Endothelial cell of umbilical vein (primary cell): ENCODE data around the gene CCSAP. TPM values are rescaled to one million over a fixed set of nuclear protein-coding genes. Genes with fewer than 3 reads are reported as not detected.

Experiments used
- BruUV-seq: library from RNA; stranded (reverse); fragments of 400-500 nt; replicated peaks from 2 replicates; lab custom pipeline; 2021; lab: Mats Ljungman, UMichigan
- CTCF ChIA-PET: fragments of 300-600, 350-600 bp; sonication (Branson Sonifier 250); formaldehyde crosslinking; loops from one replicate; lab custom pipeline; 2021; ENCODE audit warnings: antibody characterized with exemption, inconsistent platforms; lab: Charles Lee
- POLR2A ChIA-PET: fragments of 300-600, 350-600 bp; sonication (Branson Sonifier 250); formaldehyde crosslinking; loops from one replicate; lab custom pipeline; 2021; ENCODE audit warnings: antibody characterized with exemption, inconsistent platforms; lab: Charles Lee
- DNase-seq: peaks from one replicate; pipeline ENCODE4 v3.0.0-alpha.2; 2011; ENCODE audit warnings: low read depth, low spot score
- FAIRE-seq: peaks from 2 replicates; lab custom pipeline; 2011; peaks lifted over from hg19 to GRCh38; lab: Jason Lieb, UNC
- H2AFZ ChIP-seq: 2 replicates; pipeline ENCODE4 v1.6.0; 2012; ENCODE audit warnings: low read depth, low read length, control low read depth, inconsistent platforms
- H3K27ac ChIP-seq: 2 replicates; pipeline ENCODE4 v1.5.1; 2011; ENCODE audit warnings: low read depth, mild to moderate bottlenecking, control low read depth, low read length, moderate library complexity; ENCODE audit not compliant: insufficient read depth
- H3K27me3 ChIP-seq, 2 experiments: 2 replicates each; pipeline versions ENCODE4 v1.6.0 to v1.6.1; 2011; ENCODE audit warnings: low read length in 2 of 2, mixed read lengths in 1 of 2; ENCODE audit not compliant: control insufficient read depth in 2 of 2, insufficient read depth in 2 of 2
- H3K36me3 ChIP-seq, 2 experiments: 2 replicates in 1 of 2; 3 replicates in 1 of 2; pipeline ENCODE4 v1.5.1; 2011; ENCODE audit warnings: low read length in 2 of 2, mild to moderate bottlenecking in 1 of 2, moderate library complexity in 1 of 2; ENCODE audit not compliant: control insufficient read depth in 2 of 2, insufficient read depth in 2 of 2; ENCODE audit errors: extremely low read depth in 1 of 2
- H3K4me1 ChIP-seq: 3 replicates; pipeline ENCODE4 v1.5.1; 2011; ENCODE audit warnings: mild to moderate bottlenecking, low read length; ENCODE audit not compliant: control insufficient read depth, insufficient read depth; ENCODE audit errors: extremely low read depth
- H3K4me2 ChIP-seq: 2 replicates; pipeline ENCODE4 v1.6.1; 2011; ENCODE audit warnings: low read length, control low read depth, mixed read lengths; ENCODE audit not compliant: insufficient read depth
- H3K4me3 ChIP-seq, 3 experiments: fragments of 200-600 bp in 1 of 3; sonication (generic), shearing (Covaris generic) in 1 of 3; replicated peaks in 1 of 3; 2 replicates each; pipeline ENCODE4 v1.5.1; 2011 to 2016; ENCODE audit warnings: control low read depth in 3 of 3, low read length in 3 of 3, mild to moderate bottlenecking in 2 of 3, inconsistent platforms in 1 of 3, low read depth in 1 of 3, moderate library complexity in 1 of 3; ENCODE audit not compliant: insufficient read depth in 1 of 3
- H3K79me2 ChIP-seq: 2 replicates; pipeline ENCODE4 v1.6.0; 2012; ENCODE audit warnings: low read length, inconsistent platforms; ENCODE audit not compliant: control insufficient read depth, insufficient read depth
- H3K9ac ChIP-seq: replicated peaks from 2 replicates; pipeline ENCODE3; 2011; ENCODE audit warnings: low read length, control low read depth; ENCODE audit not compliant: insufficient read depth; ENCODE audit errors: extremely low read depth
- H3K9me1 ChIP-seq: replicated peaks from 3 replicates; pipeline ENCODE4 v1.6.0; 2011; ENCODE audit warnings: mild to moderate bottlenecking, low read length; ENCODE audit not compliant: control insufficient read depth, insufficient read depth; ENCODE audit errors: extremely low read depth
- H3K9me3 ChIP-seq: replicated peaks from 2 replicates; pipeline ENCODE4 v1.5.1; 2012; ENCODE audit warnings: low read length, inconsistent platforms; ENCODE audit not compliant: control insufficient read depth, insufficient read depth
- H4K20me1 ChIP-seq: replicated peaks from 2 replicates; pipeline ENCODE3; 2011; ENCODE audit warnings: mild to moderate bottlenecking, low read length; ENCODE audit not compliant: control insufficient read depth, insufficient read depth; ENCODE audit errors: extremely low read depth
- CTCF ChIP-seq, 2 donors: IDR thresholded peaks; 1 replicate in 1 of 2; 2 replicates in 1 of 2; pipeline ENCODE4 v1.5.1; 2011; ENCODE audit warnings: low read length in 2 of 2, mild to moderate bottlenecking in 2 of 2, moderate library complexity in 2 of 2, control low read depth in 1 of 2, inconsistent platforms in 1 of 2, low read depth in 1 of 2; ENCODE audit not compliant: insufficient read depth in 1 of 2; ENCODE audit errors: extremely low read depth in 1 of 2
- EZH2 ChIP-seq: IDR thresholded peaks from 2 replicates; pipeline ENCODE4 v1.6.1; 2012; ENCODE audit warnings: borderline replicate concordance, low read depth, mild to moderate bottlenecking, moderate library complexity, low read length, inconsistent platforms; ENCODE audit not compliant: severe bottlenecking
- FOS ChIP-seq: IDR thresholded peaks from 2 replicates; pipeline ENCODE4 v1.6.1; 2011; ENCODE audit warnings: mild to moderate bottlenecking, low read length, moderate library complexity, borderline replicate concordance; ENCODE audit not compliant: insufficient read depth
- GATA2 ChIP-seq: IDR thresholded peaks from 2 replicates; pipeline ENCODE4 v1.7.0; 2011; ENCODE audit warnings: low read depth, mild to moderate bottlenecking, moderate library complexity, mixed read lengths, low read length; ENCODE audit not compliant: insufficient read length, insufficient read depth
- JUN ChIP-seq: IDR thresholded peaks from 2 replicates; pipeline ENCODE4 v1.6.1; 2011; ENCODE audit warnings: borderline replicate concordance, low read depth; ENCODE audit not compliant: insufficient read length, insufficient read depth
- MYC ChIP-seq: IDR thresholded peaks from one replicate; pipeline ENCODE4 v1.6.1; 2011; ENCODE audit warnings: mild to moderate bottlenecking, low read depth, low read length
- POLR2A ChIP-seq: IDR thresholded peaks from 2 replicates; pipeline ENCODE4 v1.6.1; 2012; ENCODE audit warnings: low read depth, mild to moderate bottlenecking, control low read depth, low read length
- POLR2AphosphoS5 ChIP-seq: IDR thresholded peaks from 2 replicates; pipeline ENCODE4 v1.6.1; 2012; ENCODE audit warnings: low read depth, mild to moderate bottlenecking, control low read depth, low read length, moderate library complexity; ENCODE audit not compliant: insufficient read depth
- dilution Hi-C: fragments of 300-500 bp; cut with MboI; formaldehyde crosslinking; loops from one replicate; pipeline ENCODE4 v1.15.0; 2019; ENCODE audit warnings: low sequenced_read_pairs; ENCODE audit not compliant: extremely low pct_ligation_motif_present
- intact Hi-C: fragments of 100-400 bp; cut with micrococcal nuclease; formaldehyde crosslinking; loops from one replicate; pipeline ENCODE4 v1.10.0; 2022
- polyA plus RNA-seq, 4 experiments: library from polyadenylated mRNA; depleted of rRNA in 3 of 4; stranded (reverse) in 3 of 4; unstranded in 1 of 4; fragments of >200 nt; gene quantifications; 2 replicates each; pipeline versions ENCODE4 v1.2.1 to v1.2.3, GENCODE V29; 2011 to 2012; ENCODE audit warnings: missing spikeins in 1 of 4
- total RNA-seq: library from RNA; stranded (reverse); gene quantifications from 2 replicates; pipeline ENCODE4 v1.2.3, GENCODE V29; 2021

CCSAP gene
- total and polyA plus RNA-seq, 2 donors (not counting 3 experiments of a cell fraction or from before 2014, with no cell fraction given): 1.3 to 5.7 TPM

- H3K36me3 ChIP-seq: peaks cover 5 to 8% of the 10 kb centered on the region in 2 experiments
- no peak overlapping the region for H3K27ac ChIP-seq
- no TSS peak for BruUV-seq
Observed at GRCh38 chr1:229326601-229327000, 16.2 kb downstream of the CCSAP start.

More at GRCh38 chr1:229326601-229327000, 16.2 kb downstream of the CCSAP start:
- Histone ChIP-seq H3K27me3 (no peaks in the 10 kb centered on the region), H3K4me3 (no peak overlapping the region), H3K79me2 (no peaks in the 10 kb centered on the region), H2AFZ (no peak overlapping the region), H4K20me1 (no peaks in the 10 kb centered on the region), H3K9ac (no peak overlapping the region), H3K4me1 (no peaks in the 10 kb centered on the region), H3K9me1 (no peaks in the 10 kb centered on the region), H3K9me3 (no peaks in the 10 kb centered on the region), H3K4me2 (no peak overlapping the region)
- intact Hi-C loops: no loop called here
- CTCF ChIA-PET: no interaction called here
- POLR2A ChIA-PET: no interaction called here
- dilution Hi-C loops: no loop called here
- DNase-seq (no peak), FAIRE-seq (no peak)
- no peak for TF ChIP-seq GATA2
- no peak for TF ChIP-seq JUN
- no peak for TF ChIP-seq FOS
- TF ChIP-seq CTCF (IDR thresholded peaks at IDR 0.05; ENCODE audit: extremely low read depth in 1 of 2, insufficient read depth in 1 of 2, low read depth in 1 of 2, low read length in 2 of 2): no peak
- TF ChIP-seq POLR2AphosphoS5: no peak
- no peak for TF ChIP-seq MYC
- TF ChIP-seq POLR2A: no peak
- TF ChIP-seq EZH2: no peak
